Spleen (tissue), 11 donors: ENCODE results near the gene CCDC137. TPM values are rescaled to one million over a fixed set of nuclear protein-coding genes. Genes with fewer than 3 reads are reported as not detected.

Experiments used
- DNase-seq: peaks from one replicate; pipeline ENCODE4 v3.0.0-alpha.2; 2020
- H3K27ac ChIP-seq, 8 donors: fragments of 200-600 bp; sonication (generic) in 7 of 8; 1 replicate in 4 of 8; 2 replicates in 4 of 8; pipeline versions ENCODE4 v1.5.0 to v1.8.0; 2016 to 2021; ENCODE audit warnings: inconsistent platforms in 4 of 8, mild to moderate bottlenecking in 4 of 8, moderate library complexity in 1 of 8
- H3K27me3 ChIP-seq, 7 donors: fragments of 200-600 bp; sonication (generic) in 6 of 7; replicated peaks in 1 of 7; 1 replicate in 4 of 7; 2 replicates in 3 of 7; pipeline versions ENCODE4 v1.5.0 to v1.8.0; 2016 to 2021; ENCODE audit warnings: inconsistent platforms in 3 of 7, mild to moderate bottlenecking in 1 of 7
- H3K36me3 ChIP-seq, 6 donors: fragments of 200-600 bp; sonication (generic) in 5 of 6; 1 replicate in 4 of 6; 2 replicates in 2 of 6; pipeline versions ENCODE4 v1.5.0 to v1.8.0; 2016 to 2021; ENCODE audit warnings: inconsistent platforms in 2 of 6
- H3K4me1 ChIP-seq, 6 donors: fragments of 200-600 bp; sonication (generic) in 5 of 6; 1 replicate in 3 of 6; 2 replicates in 3 of 6; pipeline versions ENCODE4 v1.5.0 to v1.8.0; 2016 to 2021; ENCODE audit warnings: inconsistent platforms in 3 of 6
- H3K4me3 ChIP-seq, 8 donors: fragments of 200-600 bp; sonication (generic) in 7 of 8; 1 replicate in 4 of 8; 2 replicates in 4 of 8; pipeline versions ENCODE4 v1.5.0 to v1.8.0; 2016 to 2021; ENCODE audit warnings: inconsistent platforms in 4 of 8, mild to moderate bottlenecking in 4 of 8, moderate library complexity in 2 of 8
- H3K9me3 ChIP-seq, 8 donors: fragments of 200-600 bp; sonication (generic) in 7 of 8; 1 replicate in 4 of 8; 2 replicates in 4 of 8; pipeline versions ENCODE4 v1.5.0 to v1.8.0; 2016 to 2021; ENCODE audit warnings: inconsistent platforms in 4 of 8
- POLR2A ChIP-seq, 3 donors: fragments of 450-650 bp; IDR thresholded peaks; one replicate each; pipeline ENCODE4 v1.5.1; 2017; ENCODE audit warnings: antibody characterized with exemption in 3 of 3, mild to moderate bottlenecking in 1 of 3
- POLR2AphosphoS5 ChIP-seq, 3 donors: sonication (generic); formaldehyde crosslinking; IDR thresholded peaks; one replicate each; pipeline ENCODE4 v1.5.1; 2017; ENCODE audit warnings: antibody characterized with exemption in 3 of 3
- WGBS, 5 donors: extraction: QIAGEN DNeasy Blood & Tissue Kit in 3 of 5; methylation state at CpG; one replicate each; pipeline versions ENCODE4 v1.1.5 to v1.1.7; 2013 to 2018; 5-methylcytosine and 5-hydroxymethylcytosine counted together
- intact Hi-C: fragments of 100-400 bp; cut with DNase I; formaldehyde crosslinking; loops from one replicate; pipeline ENCODE4 v1.15.0; 2023; ENCODE audit warnings: low total_unique reads
- microRNA-seq, 3 donors: library from miRNA; unstranded; fragments of <30 nt; microRNA quantifications; one replicate each; pipeline versions ENCODE4 to v1.1.0, GENCODE V29; 2019 to 2020
- polyA plus RNA-seq, 3 donors: library from polyadenylated mRNA; stranded (reverse); fragments of 200-250 nt; gene quantifications; one replicate each; pipeline ENCODE4 v1.2.1, GENCODE V29; 2013
- small RNA-seq, 4 donors: library from RNA; depleted of rRNA; stranded (forward); fragments of <200 nt; gene quantifications; one replicate each; pipeline ENCODE3, GENCODE V24; 2016
- total RNA-seq, 7 donors: library from RNA; depleted of rRNA in 3 of 7; stranded (reverse); fragments of >200 nt in 3 of 7; fragmentation: NEBNext Ultra II Directional in 4 of 7; extraction: Animal tissue kit (Norgen Biotek cat#: 25700) in 4 of 7; gene quantifications; one replicate each; pipeline versions ENCODE4 v1.1.0 to v1.2.1, GENCODE V29; 2016 to 2021
- TF ChIP-seq, protein P1 (sequence below), 11 experiments: fragments of 200-600 bp in 7 of 11; fragments of 450-650 bp in 4 of 11; sonication (generic) in 4 of 11; IDR thresholded peaks in 8 of 11; conservative IDR thresholded peaks in 3 of 11; 1 replicate in 7 of 11; 2 replicates in 4 of 11; pipeline versions ENCODE4 v1.4.0 to v1.8.0; 2016 to 2021; ENCODE audit warnings: antibody characterized with exemption in 11 of 11, inconsistent platforms in 4 of 11, mild to moderate bottlenecking in 1 of 11
- donor health status: healthy with polysubstance abuse.
- donor health status: DM: no; HTN: no; CAD: no; lungs with moderate emphysema.
- donor health status: DM: no; HTN: no; CAD: no.
- donor health status: Bipolar disorder and iron deficiency.
- donor health status: healthy.
- donor health status: DM: no; HTN: no; CAD: no.
- donor health status: DM: yes; HTN: yes; CAD: no.

The CCDC137 gene
- total and polyA plus RNA-seq, 10 donors, result 10.7 to 40.1 (median 19.9) TPM

DNA sequence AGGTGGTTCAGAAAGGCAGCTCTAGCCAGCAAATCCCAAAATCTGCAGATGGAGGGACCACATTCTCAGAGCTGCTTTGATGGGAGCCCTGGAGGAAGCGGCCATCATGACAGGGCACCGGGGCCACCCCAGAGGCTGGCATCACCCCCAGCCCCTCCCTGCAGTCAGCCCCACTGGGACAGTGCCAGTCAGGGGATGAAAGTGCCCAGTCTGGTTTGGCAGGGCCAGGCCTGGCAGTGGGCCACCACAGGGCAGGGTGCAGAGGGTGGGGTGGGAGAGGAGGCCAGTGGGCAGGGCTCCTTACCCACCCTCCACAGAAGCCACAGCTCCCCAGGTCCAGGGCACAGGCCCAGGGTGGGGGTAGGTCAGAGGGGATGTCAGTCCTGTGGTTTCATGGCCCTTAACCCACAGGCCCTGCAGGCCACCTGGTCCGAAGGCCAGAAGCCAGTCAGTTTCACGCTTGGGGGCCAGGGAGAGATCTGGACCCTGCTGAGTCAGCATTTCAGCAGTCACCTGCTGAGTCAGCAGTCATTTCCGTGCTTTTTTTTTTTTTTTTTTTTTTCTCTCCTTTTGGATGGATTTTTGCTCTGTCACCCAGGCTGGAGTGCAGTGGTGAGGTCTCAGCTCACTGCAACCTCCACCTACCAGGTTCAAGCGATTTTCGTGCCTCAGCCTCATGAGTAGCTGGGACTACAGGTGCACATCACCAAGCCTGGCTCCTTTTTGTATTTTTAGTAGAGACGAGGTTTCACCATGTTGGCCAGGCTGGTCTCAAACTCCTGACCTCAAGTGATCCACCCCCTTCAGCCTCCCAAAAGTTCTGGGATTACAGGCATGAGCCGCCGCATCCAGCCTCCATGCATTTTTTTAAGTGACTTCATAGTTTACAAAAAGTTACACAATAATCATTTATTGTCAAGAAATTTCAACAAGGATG is 55.9 kb downstream of the CCDC137 start:
- Histone ChIP-seq H3K27me3 (peaks cover 0 to 46% (median 0%) of the 10 kb centered on the region in 7 donors), H3K27ac (no peak overlapping the region), H3K36me3 (peaks cover 0 to 26% (median 0%) of the 10 kb centered on the region in 6 donors), H3K4me3 (no peak overlapping the region), H3K9me3 (no peaks in the 10 kb centered on the region), H3K4me1 (peaks cover 0 to 10% (median 1%) of the 10 kb centered on the region in 6 donors)
- WGBS, 5 donors, result 55 to 62% (median 62%) methylated on average over 10 of the region's 10 CpGs
- intact Hi-C loops, result no loop called here
- TF ChIP-seq POLR2A (IDR thresholded peaks at IDR 0.05) (no peak), POLR2AphosphoS5 (IDR thresholded peaks at IDR 0.05) (peak; percentile 16 to 47 (median 43))
- TF ChIP-seq, protein P1, sequence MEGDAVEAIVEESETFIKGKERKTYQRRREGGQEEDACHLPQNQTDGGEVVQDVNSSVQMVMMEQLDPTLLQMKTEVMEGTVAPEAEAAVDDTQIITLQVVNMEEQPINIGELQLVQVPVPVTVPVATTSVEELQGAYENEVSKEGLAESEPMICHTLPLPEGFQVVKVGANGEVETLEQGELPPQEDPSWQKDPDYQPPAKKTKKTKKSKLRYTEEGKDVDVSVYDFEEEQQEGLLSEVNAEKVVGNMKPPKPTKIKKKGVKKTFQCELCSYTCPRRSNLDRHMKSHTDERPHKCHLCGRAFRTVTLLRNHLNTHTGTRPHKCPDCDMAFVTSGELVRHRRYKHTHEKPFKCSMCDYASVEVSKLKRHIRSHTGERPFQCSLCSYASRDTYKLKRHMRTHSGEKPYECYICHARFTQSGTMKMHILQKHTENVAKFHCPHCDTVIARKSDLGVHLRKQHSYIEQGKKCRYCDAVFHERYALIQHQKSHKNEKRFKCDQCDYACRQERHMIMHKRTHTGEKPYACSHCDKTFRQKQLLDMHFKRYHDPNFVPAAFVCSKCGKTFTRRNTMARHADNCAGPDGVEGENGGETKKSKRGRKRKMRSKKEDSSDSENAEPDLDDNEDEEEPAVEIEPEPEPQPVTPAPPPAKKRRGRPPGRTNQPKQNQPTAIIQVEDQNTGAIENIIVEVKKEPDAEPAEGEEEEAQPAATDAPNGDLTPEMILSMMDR (IDR thresholded peaks at IDR 0.05 in 8 of 11, conservative IDR thresholded peaks at IDR 0.05 in 3 of 11), result no peak
- DNase-seq, result no peak

Small RNA genes lying within 50 kb of the gene (microRNA-seq; reads per million reads assigned to microRNA genes)
- 0 to 2.1 (median 0.72) reads per million in 3 donors for gene MIR6786

Small RNA genes lying within 50 kb of the gene (small RNA-seq; reads per million reads assigned to genes)
- 0 to 0.14 (median 0.04) reads per million in 4 donors for gene MIR6786

Other genes with a start within 250 kb of the CCDC137 start
- gene ACTG1, start 153.9 kb upstream of the CCDC137 start, total RNA-seq, result 1,000 to 10,000 TPM; 1,726 to 6,270 (median 2,803) TPM
- gene ACTG1, start 153.9 kb upstream of the CCDC137 start, polyA plus RNA-seq, result 1,000 to 10,000 TPM; 1,119 to 1,902 (median 1,793) TPM
- 1 to 10 TPM; 1.2 to 4.0 (median 2.8) TPM for gene FSCN2, start 138.4 kb upstream of the CCDC137 start, total RNA-seq
- gene FSCN2, start 138.4 kb upstream of the CCDC137 start, polyA plus RNA-seq, result 1 to 10 TPM in 1 of 3 donors, under 1 TPM in 2; 0.41 to 2.6 (median 0.76) TPM
- 10 to 100 TPM; 36.8 to 59.2 (median 50.2) TPM for gene FAAP100, start 114.4 kb upstream of the CCDC137 start, total RNA-seq
- 10 to 100 TPM; 32.2 to 77.2 (median 52.0) TPM for gene FAAP100, start 114.4 kb upstream of the CCDC137 start, polyA plus RNA-seq
- 100 to 1,000 TPM in 4 of 7 donors, 10 to 100 TPM in 3; 68.8 to 130 (median 101) TPM for gene NPLOC4, start 29.6 kb upstream of the CCDC137 start, total RNA-seq
- gene NPLOC4, start 29.6 kb upstream of the CCDC137 start, polyA plus RNA-seq, result 10 to 100 TPM; 19.3 to 42.8 (median 32.2) TPM
- 1 to 10 TPM in 3 of 7 donors, under 1 TPM in 2, not detected in 2; 0.37 to 1.4 (median 1.1) TPM for gene TSPAN10, start 29.5 kb upstream of the CCDC137 start, total RNA-seq
- gene TSPAN10, start 29.5 kb upstream of the CCDC137 start, polyA plus RNA-seq, result 1 to 10 TPM in 2 of 3 donors, under 1 TPM in 1; 0.83 to 3.0 (median 2.9) TPM
- gene PDE6G, start 10.2 kb upstream of the CCDC137 start, total RNA-seq, result 10 to 100 TPM in 6 of 7 donors, 1 to 10 TPM in 1; 6.7 to 26.8 (median 16.4) TPM
- gene PDE6G, start 10.2 kb upstream of the CCDC137 start, polyA plus RNA-seq, result 10 to 100 TPM; 17.8 to 27.0 (median 25.8) TPM
- gene OXLD1, start 132 bp upstream of the CCDC137 start, total RNA-seq, result 10 to 100 TPM; 29.4 to 53.8 (median 32.1) TPM
- gene OXLD1, start 132 bp upstream of the CCDC137 start, polyA plus RNA-seq, result 100 to 1,000 TPM; 102 to 110 (median 106) TPM
- gene ARL16, start 17.1 kb downstream of the CCDC137 start, total RNA-seq, result 10 to 100 TPM; 22.5 to 36.6 (median 29.1) TPM
- gene ARL16, start 17.1 kb downstream of the CCDC137 start, polyA plus RNA-seq, result 10 to 100 TPM; 56.0 to 93.5 (median 79.8) TPM
- gene HGS, start 17.3 kb downstream of the CCDC137 start, total RNA-seq, result 100 to 1,000 TPM in 4 of 7 donors, 10 to 100 TPM in 3; 62.3 to 134 (median 106) TPM
- gene HGS, start 17.3 kb downstream of the CCDC137 start, polyA plus RNA-seq, result 100 to 1,000 TPM in 2 of 3 donors, 10 to 100 TPM in 1; 61.3 to 133 (median 119) TPM
- gene MRPL12, start 36.6 kb downstream of the CCDC137 start, total RNA-seq, result 10 to 100 TPM; 36.2 to 68.5 (median 43.2) TPM
- 100 to 1,000 TPM in 2 of 3 donors, 10 to 100 TPM in 1; 71.7 to 160 (median 121) TPM for gene MRPL12, start 36.6 kb downstream of the CCDC137 start, polyA plus RNA-seq
- 1 to 10 TPM; 2.9 to 7.5 (median 3.7) TPM for gene SLC25A10, start 45.5 kb downstream of the CCDC137 start, total RNA-seq
- 1 to 10 TPM; 4.7 to 7.7 (median 6.9) TPM for gene SLC25A10, start 45.5 kb downstream of the CCDC137 start, polyA plus RNA-seq
- gene GCGR, start 137.4 kb downstream of the CCDC137 start, total RNA-seq, result under 1 TPM in 1 of 7 donors, not detected in 6; 0.37 TPM
- under 1 TPM; 0.06 to 0.15 (median 0.13) TPM for gene GCGR, start 137.4 kb downstream of the CCDC137 start, polyA plus RNA-seq
- 10 to 100 TPM; 47.5 to 71.3 (median 52.6) TPM for gene MCRIP1, start 166.6 kb downstream of the CCDC137 start, total RNA-seq
- 100 to 1,000 TPM in 2 of 3 donors, 10 to 100 TPM in 1; 75.9 to 182 (median 111) TPM for gene MCRIP1, start 166.6 kb downstream of the CCDC137 start, polyA plus RNA-seq
- not detected for gene PPP1R27, start 168.3 kb downstream of the CCDC137 start, total RNA-seq
- gene PPP1R27, start 168.3 kb downstream of the CCDC137 start, polyA plus RNA-seq, result under 1 TPM in 2 of 3 donors, not detected in 1; 0.09 to 0.39 TPM
- gene P4HB, start 193.8 kb downstream of the CCDC137 start, total RNA-seq, result 1,000 to 10,000 TPM in 3 of 7 donors, 100 to 1,000 TPM in 4; 561 to 1,208 (median 823) TPM
- 100 to 1,000 TPM; 161 to 366 (median 188) TPM for gene P4HB, start 193.8 kb downstream of the CCDC137 start, polyA plus RNA-seq
- gene ARHGDIA, start 204.6 kb downstream of the CCDC137 start, total RNA-seq, result 100 to 1,000 TPM; 155 to 392 (median 293) TPM
- 100 to 1,000 TPM; 131 to 261 (median 137) TPM for gene ARHGDIA, start 204.6 kb downstream of the CCDC137 start, polyA plus RNA-seq
- gene ALYREF, start 224.8 kb downstream of the CCDC137 start, total RNA-seq, result 10 to 100 TPM; 31.5 to 70.0 (median 50.7) TPM
- gene ALYREF, start 224.8 kb downstream of the CCDC137 start, polyA plus RNA-seq, result 10 to 100 TPM; 23.6 to 56.6 (median 45.7) TPM
- 10 to 100 TPM; 52.9 to 99.4 (median 54.9) TPM for gene ANAPC11, start 225.0 kb downstream of the CCDC137 start, total RNA-seq
- gene ANAPC11, start 225.0 kb downstream of the CCDC137 start, polyA plus RNA-seq, result 100 to 1,000 TPM; 113 to 184 (median 179) TPM
- gene NPB, start 235.5 kb downstream of the CCDC137 start, total RNA-seq, result 1 to 10 TPM in 3 of 7 donors, under 1 TPM in 3, not detected in 1; 0.23 to 2.9 (median 0.74) TPM
- 1 to 10 TPM; 2.2 to 4.8 (median 3.0) TPM for gene NPB, start 235.5 kb downstream of the CCDC137 start, polyA plus RNA-seq
- 10 to 100 TPM; 12.5 to 25.5 (median 14.6) TPM for gene PCYT2, start 244.7 kb downstream of the CCDC137 start, total RNA-seq
- gene PCYT2, start 244.7 kb downstream of the CCDC137 start, polyA plus RNA-seq, result 10 to 100 TPM; 16.1 to 22.7 (median 19.4) TPM